K562 (cell line): ENCODE results near the gene TUBB6. TPM values are rescaled to one million over a fixed set of nuclear protein-coding genes. Genes with fewer than 3 reads are reported as not detected.

Source experiments
- CREM ChIP-seq: IDR thresholded peaks from 2 replicates; pipeline ENCODE4 v1.6.1; 2014; ENCODE audit warnings: antibody characterized with exemption, low read depth
- DPF2 ChIP-seq: fragments of 450-650 bp; IDR thresholded peaks from 2 replicates; pipeline ENCODE4 v1.6.1; 2016
- FOXJ2 ChIP-seq: fragments of 200-800 bp; sonication (Bioruptor generic); IDR thresholded peaks from 2 replicates; pipeline ENCODE4 v1.6.1; 2016; ENCODE audit warnings: missing genetic modification characterization, missing compliant biosample characterization
- GABPB2 ChIP-seq: fragments of 250-450 bp; sonication (Bioruptor Pico); conservative IDR thresholded peaks from 2 replicates; pipeline ENCODE4 v1.5.1; 2021; ENCODE audit warnings: mild to moderate bottlenecking
- HLTF ChIP-seq: fragments of 450-650 bp; IDR thresholded peaks from 2 replicates; pipeline ENCODE4 v1.6.1; 2016
- MAFF ChIP-seq: IDR thresholded peaks from 2 replicates; pipeline ENCODE4 v1.6.1; 2012; ENCODE audit warnings: low read length, improper control_type of control experiment
- MAX ChIP-seq: sonication (generic); formaldehyde crosslinking; IDR thresholded peaks from 2 replicates; pipeline ENCODE4 v1.9.0; 2022; ENCODE audit warnings: mild to moderate bottlenecking, missing genetic modification reagents
- MAZ ChIP-seq, 2 experiments: fragments of 450-650 bp in 1 of 2; sonication (generic) in 1 of 2; formaldehyde crosslinking; IDR thresholded peaks in 1 of 2; conservative IDR thresholded peaks in 1 of 2; 2 replicates each; pipeline versions ENCODE4 v1.4.0 to v1.5.0; 2020; ENCODE audit warnings: mild to moderate bottlenecking in 1 of 2, missing genetic modification reagents in 1 of 2
- NFE2 ChIP-seq: IDR thresholded peaks from 2 replicates; pipeline ENCODE4 v1.6.1; 2014; ENCODE audit warnings: antibody characterized with exemption, low read depth
- RAD51 ChIP-seq: fragments of 450-650 bp; IDR thresholded peaks from 2 replicates; pipeline ENCODE4 v1.7.1; 2016; ENCODE audit warnings: low read depth, mild to moderate bottlenecking, borderline replicate concordance
- RNF2 ChIP-seq: sonication (generic); IDR thresholded peaks from 2 replicates; pipeline ENCODE4 v1.6.1; 2016
- SMAD4 ChIP-seq: fragments of 250-450 bp; sonication (Bioruptor Pico); conservative IDR thresholded peaks from 2 replicates; pipeline ENCODE4 v1.8.0; 2021; ENCODE audit warnings: inconsistent platforms, mild to moderate bottlenecking, moderate library complexity
- SMARCE1 ChIP-seq: fragments of 450-650 bp; IDR thresholded peaks from 2 replicates; pipeline ENCODE4 v1.7.1; 2016; ENCODE audit warnings: mild to moderate bottlenecking
- SREBF2 ChIP-seq: sonication (generic); formaldehyde crosslinking; IDR thresholded peaks from 2 replicates; pipeline ENCODE4 v1.4.0; 2020; ENCODE audit warnings: mild to moderate bottlenecking, missing genetic modification reagents
- THAP12 ChIP-seq: fragments of 250-450 bp; sonication (Bioruptor Pico); IDR thresholded peaks from 2 replicates; pipeline ENCODE4 v1.9.0; 2021; ENCODE audit warnings: mild to moderate bottlenecking, inconsistent platforms
- TRIM24 ChIP-seq, 2 experiments: fragments of 450-650 bp; IDR thresholded peaks; 2 replicates each; pipeline ENCODE4 v1.6.1; 2016
- TRIM25 ChIP-seq: fragments of 450-650 bp; IDR thresholded peaks from 2 replicates; pipeline ENCODE4 v1.7.0; 2016; ENCODE audit warnings: borderline replicate concordance
- ZBTB2 ChIP-seq: fragments of 450-650 bp; IDR thresholded peaks from 2 replicates; pipeline ENCODE4 v1.6.1; 2016; ENCODE audit warnings: antibody characterized with exemption
- ZNF263 ChIP-seq: sonication (generic); formaldehyde crosslinking; IDR thresholded peaks from 2 replicates; pipeline ENCODE4 v1.8.0; 2022; ENCODE audit warnings: mild to moderate bottlenecking, missing genetic modification reagents, borderline replicate concordance
- ZNF280B ChIP-seq: fragments of 250-450 bp; sonication (Bioruptor Pico); IDR thresholded peaks from 2 replicates; pipeline ENCODE4 v1.5.1; 2021; ENCODE audit warnings: mild to moderate bottlenecking
- polyA plus RNA-seq, 8 experiments: library from polyadenylated mRNA; depleted of rRNA in 4 of 8; stranded (reverse) in 5 of 8; unstranded in 3 of 8; fragments of >200 nt; fragmentation: Nextera tagmentation in 2 of 8; fragmentation: Illumina TruSeq in 1 of 8; extraction: Ambion mirVana in 2 of 8; extraction: Trizol in 1 of 8; gene quantifications; 2 replicates each; pipeline versions ENCODE4 v1.2.1 to v1.2.3, GENCODE V29; 2011 to 2014; ENCODE audit warnings: inconsistent platforms in 1 of 8, missing spikeins in 1 of 8
- total RNA-seq, 7 experiments: library from RNA; depleted of rRNA in 6 of 7; stranded (reverse); fragments of >200 nt in 6 of 7; fragmentation: Illumina TruSeq in 2 of 7; extraction: Trizol in 2 of 7; gene quantifications; 2 replicates each; pipeline versions ENCODE4 v1.2.1 to v1.2.3, GENCODE V29; 2011 to 2021; ENCODE audit warnings: low replicate concordance in 1 of 7
- TF ChIP-seq, protein P1 (sequence below): fragments of 450-650 bp; IDR thresholded peaks from 2 replicates; pipeline ENCODE4 v1.6.1; 2016; ENCODE audit warnings: missing biosample characterization, missing genetic modification characterization

TUBB6 gene
- total and polyA plus RNA-seq, 9 of the 15 experiments (the other 6 are each of a cell fraction or from before 2014, with no cell fraction given) = 43.9 to 404 (median 81.1) TPM

DNA sequence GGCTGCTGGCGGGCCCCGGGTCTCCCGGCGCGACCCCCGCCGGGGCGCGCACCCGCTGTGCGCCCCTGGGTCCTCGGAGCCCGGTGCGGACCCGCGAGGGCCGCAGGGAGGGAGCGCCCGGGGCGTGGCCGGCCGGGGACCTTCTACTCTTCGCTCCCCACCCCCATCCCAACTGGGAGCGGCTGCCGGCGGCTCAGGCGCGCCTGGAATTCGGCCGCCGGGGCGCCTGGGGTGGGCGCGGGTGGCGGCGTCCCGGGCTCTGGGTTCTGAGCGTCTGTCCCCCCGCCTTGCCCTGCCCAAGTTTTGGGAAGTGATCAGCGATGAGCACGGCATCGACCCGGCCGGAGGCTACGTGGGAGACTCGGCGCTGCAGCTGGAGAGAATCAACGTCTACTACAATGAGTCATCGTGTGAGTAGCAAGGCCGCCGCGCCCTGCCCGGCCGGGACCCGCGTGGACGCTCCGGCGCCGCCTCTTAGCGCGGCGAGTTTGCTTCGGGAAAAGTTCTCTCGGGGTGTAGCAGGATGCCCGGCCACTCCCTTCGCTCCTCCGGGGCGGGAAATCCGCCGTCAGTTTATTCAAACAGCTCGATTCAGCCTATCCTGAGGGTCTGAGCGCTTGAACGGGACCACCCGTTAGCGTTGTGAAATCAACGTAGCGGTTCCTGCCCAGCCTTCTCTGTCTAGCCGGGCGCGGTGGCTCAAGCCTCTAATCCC is 502 bp downstream of the TUBB6 start (continued):
- no peak for TF ChIP-seq ZNF280B (CRISPR knock-in tag)
- no peak; the same call in 1 of the 2 replicates for TF ChIP-seq ZNF263 (CRISPR knock-in tag)
- TF ChIP-seq, protein P1, sequence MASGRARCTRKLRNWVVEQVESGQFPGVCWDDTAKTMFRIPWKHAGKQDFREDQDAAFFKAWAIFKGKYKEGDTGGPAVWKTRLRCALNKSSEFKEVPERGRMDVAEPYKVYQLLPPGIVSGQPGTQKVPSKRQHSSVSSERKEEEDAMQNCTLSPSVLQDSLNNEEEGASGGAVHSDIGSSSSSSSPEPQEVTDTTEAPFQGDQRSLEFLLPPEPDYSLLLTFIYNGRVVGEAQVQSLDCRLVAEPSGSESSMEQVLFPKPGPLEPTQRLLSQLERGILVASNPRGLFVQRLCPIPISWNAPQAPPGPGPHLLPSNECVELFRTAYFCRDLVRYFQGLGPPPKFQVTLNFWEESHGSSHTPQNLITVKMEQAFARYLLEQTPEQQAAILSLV = no peak
- TF ChIP-seq HLTF = no peak
- no peak for TF ChIP-seq MAFF
- 0 out of 4 replicates have a peak, but pooled peaks of 1 of the 2 experiments have one; percentile 25 for TF ChIP-seq TRIM24 (IDR thresholded peaks at IDR 0.05)
- TF ChIP-seq CREM = peak; percentile 78
- TF ChIP-seq FOXJ2 (tag) = no peak
- peak; percentile 63 for TF ChIP-seq SMARCE1
- TF ChIP-seq GABPB2 (CRISPR knock-in tag) = no peak
- TF ChIP-seq MAX (CRISPR knock-in tag) = peak; percentile 81
- peak; percentile 57 for TF ChIP-seq NFE2
- no peak for TF ChIP-seq THAP12 (CRISPR knock-in tag)
- TF ChIP-seq RAD51 = no peak
- TF ChIP-seq SREBF2 (CRISPR knock-in tag) = no peak
- TF ChIP-seq ZBTB2 = peak; percentile 69; the same call in 1 of the 2 replicates
- TF ChIP-seq SMAD4 = peak; percentile 81
- peak; percentile 60 to 63 for TF ChIP-seq MAZ (CRISPR knock-in tag; conservative IDR thresholded peaks at IDR 0.05 in 1 of 2, IDR thresholded peaks at IDR 0.05 in 1 of 2)
- TF ChIP-seq RNF2 = peak; percentile 63; the same call in 1 of the 2 replicates
- no peak for TF ChIP-seq TRIM25
- peak; percentile 69 for TF ChIP-seq DPF2
